ENCODE results near the gene CD99L2. TPM values are rescaled to one million over a fixed set of nuclear protein-coding genes. Genes with fewer than 3 reads are reported as not detected.

Gene CD99L2
- total and polyA plus RNA-seq, 10 of the 15 experiments (the other 5 are each of a cell fraction or from before 2014, with no cell fraction given), result 1.1 to 22.9 (median 13.0) TPM

GRCh38 chrX:150856785-150857184, 41.7 kb downstream of the CD99L2 start:
- BruUV-seq (replicated peaks), result no TSS peak
- intact Hi-C loops (cut with micrococcal nuclease; ENCODE audit: unreplicated experiment), result no loop called here

DNA sequence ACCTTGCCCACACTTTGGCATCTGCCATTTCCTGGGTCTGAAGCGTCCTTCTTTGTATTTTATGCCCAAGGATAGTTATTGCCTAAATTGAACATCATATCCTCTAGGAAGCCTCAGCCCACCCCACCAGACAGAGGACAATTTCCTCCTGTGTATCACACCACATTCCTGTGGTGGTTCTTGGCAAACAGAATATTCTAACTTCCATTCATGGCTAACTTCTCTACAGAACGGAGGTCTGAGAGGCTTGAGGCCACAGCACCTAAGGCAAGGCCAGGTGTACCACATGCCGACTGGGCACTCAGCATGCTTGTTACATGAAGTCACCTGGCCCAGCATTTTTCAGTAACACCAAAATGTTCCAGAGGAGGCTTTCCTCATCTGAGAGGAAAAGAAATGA, 42.4 kb downstream of the CD99L2 start:
- no peaks in the 10 kb centered on the region for H3K27me3 ChIP-seq (replicated peaks in 1 of 2; ENCODE audit: control insufficient read depth in 2 of 2, insufficient read depth in 2 of 2, low read length in 1 of 2)
- 60% methylated on average over 3 of the region's 3 CpGs for WGBS (ENCODE audit: insufficient coverage, insufficient replicate concordance, low lambda C conversion rate, missing lambda C conversion rate)
- intact Hi-C loops (cut with micrococcal nuclease; ENCODE audit: unreplicated experiment), result no loop called here
- no peak for TF ChIP-seq SIN3A (IDR thresholded peaks at IDR 0.05; ENCODE audit: low read depth, low read length)
- TF ChIP-seq SIX5 (IDR thresholded peaks at IDR 0.05; ENCODE audit: low read depth, low read length, severe bottlenecking), result no peak
- no peak for TF ChIP-seq YY1 (IDR thresholded peaks at IDR 0.05; ENCODE audit: low read depth, low read length)
- TF ChIP-seq, protein P1, sequence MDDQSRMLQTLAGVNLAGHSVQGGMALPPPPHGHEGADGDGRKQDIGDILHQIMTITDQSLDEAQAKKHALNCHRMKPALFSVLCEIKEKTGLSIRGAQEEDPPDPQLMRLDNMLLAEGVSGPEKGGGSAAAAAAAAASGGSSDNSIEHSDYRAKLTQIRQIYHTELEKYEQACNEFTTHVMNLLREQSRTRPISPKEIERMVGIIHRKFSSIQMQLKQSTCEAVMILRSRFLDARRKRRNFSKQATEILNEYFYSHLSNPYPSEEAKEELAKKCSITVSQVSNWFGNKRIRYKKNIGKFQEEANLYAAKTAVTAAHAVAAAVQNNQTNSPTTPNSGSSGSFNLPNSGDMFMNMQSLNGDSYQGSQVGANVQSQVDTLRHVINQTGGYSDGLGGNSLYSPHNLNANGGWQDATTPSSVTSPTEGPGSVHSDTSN (IDR thresholded peaks at IDR 0.05; ENCODE audit: insufficient replicate concordance, low read depth, low read length), result no peak
- TF ChIP-seq MYC (IDR thresholded peaks at IDR 0.05; ENCODE audit: insufficient read depth, insufficient read length, insufficient replicate concordance, low read length, severe bottlenecking), result no peak
- TF ChIP-seq ZBTB33 (IDR thresholded peaks at IDR 0.05), result no peak

More at GRCh38 chrX:150856785-150857184, 41.7 kb downstream of the CD99L2 start:
- SMC1A ChIA-PET (ENCODE audit: uncharacterized antibody, unreplicated experiment), result no interaction called here
- no peaks in the 10 kb centered on the region; the same call in 1 of the 3 replicates for H3K9me3 ChIP-seq (replicated peaks; ENCODE audit: control insufficient read depth, insufficient read depth, low read length)
- CTCF ChIA-PET, result no interaction called here
- DNase-seq (ENCODE audit: low read depth, low spot score) (no peak), FAIRE-seq (no peak), ATAC-seq (no peak)
- RAD21 ChIA-PET (ENCODE audit: unreplicated experiment), result no interaction called here
- H3K4me1 ChIP-seq (ENCODE audit: control insufficient read depth, insufficient read depth, low read length), result no peaks in the 10 kb centered on the region
- H3K36me3 ChIP-seq (ENCODE audit: control insufficient read depth in 2 of 2, insufficient read depth in 2 of 2, low read length in 1 of 2), result no peaks in the 10 kb centered on the region
- no peaks in the 10 kb centered on the region for H3K79me2 ChIP-seq (ENCODE audit: control insufficient read depth, insufficient read depth, low read length)
- no peak overlapping the region for H2AFZ ChIP-seq (ENCODE audit: control insufficient read depth, low read depth, low read length)
- POLR2A ChIA-PET, result no interaction called here
- no peak overlapping the region for H3K27ac ChIP-seq (ENCODE audit: control insufficient read depth, insufficient read depth)
- WGBS (ENCODE audit: insufficient coverage, insufficient replicate concordance, low lambda C conversion rate, missing lambda C conversion rate), result 39% methylated on average over 1 of the region's 1 CpG
- H3K9ac ChIP-seq (ENCODE audit: control insufficient read depth, insufficient read depth, low read length), result no peak overlapping the region
- no peaks in the 10 kb centered on the region for H4K20me1 ChIP-seq (ENCODE audit: control insufficient read depth, insufficient read depth)
- in situ Hi-C loops (cut with MboI), result no loop called here
- TF ChIP-seq NFYB (IDR thresholded peaks at IDR 0.05; ENCODE audit: insufficient read depth, low read depth, low read length) (no peak), EP300 (IDR thresholded peaks at IDR 0.05; ENCODE audit: borderline replicate concordance in 1 of 2, control insufficient read depth in 1 of 2, low read depth in 2 of 2, low read length in 2 of 2) (no peak), STAT3 (IDR thresholded peaks at IDR 0.05; ENCODE audit: low read depth, low read length) (no peak), YBX1 (IDR thresholded peaks at IDR 0.05) (no peak), POLR2AphosphoS2 (IDR thresholded peaks at IDR 0.05; ENCODE audit: low read depth, low read length) (no peak), ZNF384 (IDR thresholded peaks at IDR 0.05; ENCODE audit: borderline replicate concordance, low read depth, low read length) (no peak), HDAC6 (IDR thresholded peaks at IDR 0.05; ENCODE audit: unreplicated experiment) (no peak), ASH2L (IDR thresholded peaks at IDR 0.05; ENCODE audit: borderline replicate concordance, low read depth) (no peak)
- TF ChIP-seq, protein P2, sequence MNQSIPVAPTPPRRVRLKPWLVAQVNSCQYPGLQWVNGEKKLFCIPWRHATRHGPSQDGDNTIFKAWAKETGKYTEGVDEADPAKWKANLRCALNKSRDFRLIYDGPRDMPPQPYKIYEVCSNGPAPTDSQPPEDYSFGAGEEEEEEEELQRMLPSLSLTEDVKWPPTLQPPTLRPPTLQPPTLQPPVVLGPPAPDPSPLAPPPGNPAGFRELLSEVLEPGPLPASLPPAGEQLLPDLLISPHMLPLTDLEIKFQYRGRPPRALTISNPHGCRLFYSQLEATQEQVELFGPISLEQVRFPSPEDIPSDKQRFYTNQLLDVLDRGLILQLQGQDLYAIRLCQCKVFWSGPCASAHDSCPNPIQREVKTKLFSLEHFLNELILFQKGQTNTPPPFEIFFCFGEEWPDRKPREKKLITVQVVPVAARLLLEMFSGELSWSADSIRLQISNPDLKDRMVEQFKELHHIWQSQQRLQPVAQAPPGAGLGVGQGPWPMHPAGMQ (IDR thresholded peaks at IDR 0.05; ENCODE audit: borderline replicate concordance), result no peak
- H3K4me3 ChIP-seq, result no peak overlapping the region
- no peaks in the 10 kb centered on the region for H3K27me3 ChIP-seq (replicated peaks in 1 of 2; ENCODE audit: control insufficient read depth in 2 of 2, insufficient read depth in 2 of 2, low read length in 1 of 2)
- H3K4me2 ChIP-seq (ENCODE audit: control insufficient read depth, insufficient read depth), result no peak overlapping the region

More for the DNA sequence above, 42.4 kb downstream of the CD99L2 start:
- Histone ChIP-seq H4K20me1 (ENCODE audit: control insufficient read depth, insufficient read depth) (no peaks in the 10 kb centered on the region), H3K4me1 (ENCODE audit: control insufficient read depth, insufficient read depth, low read length) (no peaks in the 10 kb centered on the region), H3K4me3 (no peak overlapping the region), H2AFZ (ENCODE audit: control insufficient read depth, low read depth, low read length) (no peak overlapping the region), H3K9ac (ENCODE audit: control insufficient read depth, insufficient read depth, low read length) (no peak overlapping the region), H3K79me2 (ENCODE audit: control insufficient read depth, insufficient read depth, low read length) (no peaks in the 10 kb centered on the region), H3K4me2 (ENCODE audit: control insufficient read depth, insufficient read depth) (no peak overlapping the region), H3K36me3 (ENCODE audit: control insufficient read depth in 2 of 2, insufficient read depth in 2 of 2, low read length in 1 of 2) (no peaks in the 10 kb centered on the region), H3K27ac (ENCODE audit: control insufficient read depth, insufficient read depth) (no peak overlapping the region), H3K9me3 (replicated peaks; ENCODE audit: control insufficient read depth, insufficient read depth, low read length) (no peaks in the 10 kb centered on the region; the same call in 1 of the 3 replicates)
- in situ Hi-C loops (cut with MboI), result no loop called here
- CTCF ChIA-PET, result no interaction called here
- FAIRE-seq (no peak), ATAC-seq (no peak), DNase-seq (ENCODE audit: low read depth, low spot score) (no peak)
- SMC1A ChIA-PET (ENCODE audit: uncharacterized antibody, unreplicated experiment), result no interaction called here
- POLR2A ChIA-PET, result no interaction called here
- RAD21 ChIA-PET (ENCODE audit: unreplicated experiment), result no interaction called here
- no TSS peak for BruUV-seq (replicated peaks)

Measured in GM12878 (cell line).